IPS-15b (cell line): ENCODE measurements around the gene RAB1B.
"Not testable (repeated sequence)": the region's sequence is repeated elsewhere in the genome, so short reads cannot be mapped to it uniquely, and the experiment has no call there.

Experiments
- H3K27me3 ChIP-seq: one replicate; pipeline ENCODE4 v1.6.1; 2013; ENCODE audit warnings: low read length; ENCODE audit not compliant: control insufficient read depth, insufficient read depth
- H3K36me3 ChIP-seq: one replicate; pipeline ENCODE4 v1.6.1; 2013; ENCODE audit warnings: low read length; ENCODE audit not compliant: control insufficient read depth, insufficient read depth
- H3K4me1 ChIP-seq: one replicate; pipeline ENCODE4 v1.6.1; 2013; ENCODE audit warnings: mild to moderate bottlenecking, low read length; ENCODE audit not compliant: control insufficient read depth, insufficient read depth
- H3K4me3 ChIP-seq: one replicate; pipeline ENCODE4 v1.5.1; 2013; ENCODE audit warnings: low read depth, low read length
- H3K9ac ChIP-seq: one replicate; pipeline ENCODE4 v1.6.1; 2013; ENCODE audit warnings: low read depth, mild to moderate bottlenecking, low read length
- H3K9me3 ChIP-seq: one replicate; pipeline ENCODE4 v1.6.1; 2013; ENCODE audit warnings: mild to moderate bottlenecking, low read length; ENCODE audit not compliant: control insufficient read depth, insufficient read depth

RAB1B gene

DNA sequence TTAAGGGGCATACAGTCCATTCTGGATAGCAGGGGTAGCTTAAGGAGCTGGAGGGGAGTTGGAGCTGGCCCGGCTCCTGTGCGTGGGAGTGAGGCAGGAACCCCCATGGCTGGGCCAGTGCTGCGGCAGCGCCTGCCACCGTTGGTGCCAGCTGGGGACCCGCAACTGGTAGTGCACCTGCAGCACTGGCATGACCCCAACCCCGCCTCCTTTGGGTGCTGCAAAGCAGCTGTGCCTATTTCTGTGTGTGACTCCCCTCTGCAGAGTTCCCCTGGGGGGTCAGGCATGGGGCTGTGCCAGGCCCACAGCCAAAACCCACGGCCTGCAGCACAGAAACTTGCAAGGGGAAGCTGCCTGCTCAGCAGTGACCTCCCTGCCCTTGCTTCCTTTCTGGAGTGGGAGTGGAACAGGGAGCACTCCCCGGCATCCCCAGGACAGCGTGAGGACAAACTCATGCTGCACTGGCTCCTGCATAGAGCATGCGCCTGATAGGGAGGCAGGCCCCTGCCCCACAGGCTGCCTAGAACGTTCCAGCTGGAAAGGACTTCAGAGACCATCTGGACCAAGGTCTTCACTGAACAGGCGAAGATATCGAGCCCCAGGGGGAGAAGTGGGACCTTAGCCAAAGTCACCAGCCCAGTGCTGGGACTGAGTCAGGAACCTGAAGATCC, 26.2 kb upstream of the RAB1B start:
- no peaks in the 10 kb centered on the region for H3K4me1 ChIP-seq

DNA sequence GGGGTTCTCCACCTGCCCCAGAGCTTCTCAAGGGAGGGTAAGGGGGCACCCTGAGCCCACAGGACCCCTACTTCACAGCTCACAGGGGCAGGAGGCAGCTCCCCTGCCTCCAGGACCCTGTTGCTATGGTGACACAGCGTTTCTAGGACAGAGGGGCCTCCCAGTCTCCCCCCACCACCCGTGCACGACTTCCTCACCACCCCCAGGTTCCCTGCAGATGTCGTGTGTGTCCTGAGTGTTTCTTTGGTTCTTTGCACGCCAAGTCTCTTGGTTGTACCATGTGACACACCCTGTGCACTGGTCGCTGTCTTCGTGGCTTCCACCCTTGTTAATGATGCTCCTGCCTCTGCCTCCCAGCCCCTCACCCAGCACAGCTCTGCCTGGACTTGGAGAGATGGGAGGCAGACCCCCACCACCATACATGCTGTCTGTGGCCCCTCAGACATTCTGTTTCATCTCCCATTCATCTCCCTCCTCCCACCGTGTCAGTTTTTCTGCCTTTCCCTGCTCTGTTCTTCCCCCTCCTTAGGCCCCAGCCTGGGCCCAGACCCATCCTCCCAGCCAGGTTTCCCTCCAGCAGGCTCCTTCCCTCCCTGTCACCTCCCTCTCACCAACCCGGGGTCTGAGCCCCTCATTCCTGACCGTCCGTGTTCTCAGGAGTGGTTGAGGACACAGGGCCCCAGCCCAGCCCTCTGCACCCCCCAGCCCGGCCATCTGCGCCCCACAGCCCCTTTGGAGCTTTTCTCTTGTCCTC, 24.5 kb upstream of the RAB1B start:
- Histone ChIP-seq H3K9ac (no peak overlapping the region), H3K4me3 (no peak overlapping the region), H3K27me3 (no peaks in the 10 kb centered on the region), H3K36me3 (peaks cover 8% of the 10 kb centered on the region), H3K9me3 (no peaks in the 10 kb centered on the region), H3K4me1 (no peaks in the 10 kb centered on the region)

More for the DNA sequence above, 26.2 kb upstream of the RAB1B start:
- Histone ChIP-seq H3K4me3 (no peak overlapping the region), H3K27me3 (no peaks in the 10 kb centered on the region), H3K36me3 (peaks cover 8% of the 10 kb centered on the region), H3K9me3 (no peaks in the 10 kb centered on the region), H3K9ac (no peak overlapping the region)

DNA sequence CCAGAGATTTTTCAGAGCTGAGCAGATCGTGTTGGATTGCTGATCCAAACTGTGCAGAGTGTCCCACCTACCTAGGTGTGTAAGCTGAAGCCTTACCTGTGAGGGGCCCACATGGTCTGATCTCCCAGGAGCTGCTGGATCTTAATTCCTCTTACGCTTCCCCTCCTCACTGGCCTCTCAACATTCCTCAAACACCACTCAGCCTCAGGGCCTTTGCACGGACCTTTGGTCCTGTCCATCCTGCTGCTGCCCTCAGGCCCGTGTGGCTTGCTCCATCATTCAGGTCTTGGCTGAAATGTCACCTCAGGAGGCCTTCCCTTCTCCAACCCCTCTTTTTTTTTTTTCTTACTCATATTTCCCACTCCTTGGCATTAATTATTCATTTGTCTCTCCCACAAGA, 21.1 kb upstream of the RAB1B start:
- Histone ChIP-seq H3K27me3 (no peaks in the 10 kb centered on the region), H3K36me3 (no peaks in the 10 kb centered on the region), H3K9ac (no peak overlapping the region), H3K9me3 (no peaks in the 10 kb centered on the region), H3K4me3 (no peak overlapping the region), H3K4me1 (no peaks in the 10 kb centered on the region)

DNA sequence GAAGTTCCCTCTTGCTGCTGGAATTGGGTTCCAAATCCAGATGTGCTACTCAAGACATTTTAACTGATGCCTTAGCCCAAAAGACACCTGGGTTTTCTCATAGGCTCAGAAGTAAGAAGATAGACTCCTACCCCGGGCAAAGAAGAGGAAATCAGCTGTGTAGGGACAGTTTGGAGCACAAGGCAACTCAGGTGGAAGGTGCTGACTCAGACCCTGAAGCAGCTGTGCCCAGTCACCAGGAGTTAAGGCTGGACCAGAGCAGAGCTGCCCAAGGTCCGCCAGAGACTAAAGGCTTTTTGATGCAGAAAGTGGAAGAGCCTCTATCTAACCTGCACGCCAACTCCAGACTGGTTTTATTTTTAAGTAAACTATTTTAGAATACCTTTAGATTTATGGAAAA, 20.6 kb upstream of the RAB1B start:
- H3K9me3 ChIP-seq = no peaks in the 10 kb centered on the region
- H3K4me1 ChIP-seq = no peaks in the 10 kb centered on the region
- no peak overlapping the region for H3K4me3 ChIP-seq
- H3K36me3 ChIP-seq = no peaks in the 10 kb centered on the region
- no peaks in the 10 kb centered on the region for H3K27me3 ChIP-seq
- no peak overlapping the region for H3K9ac ChIP-seq

DNA sequence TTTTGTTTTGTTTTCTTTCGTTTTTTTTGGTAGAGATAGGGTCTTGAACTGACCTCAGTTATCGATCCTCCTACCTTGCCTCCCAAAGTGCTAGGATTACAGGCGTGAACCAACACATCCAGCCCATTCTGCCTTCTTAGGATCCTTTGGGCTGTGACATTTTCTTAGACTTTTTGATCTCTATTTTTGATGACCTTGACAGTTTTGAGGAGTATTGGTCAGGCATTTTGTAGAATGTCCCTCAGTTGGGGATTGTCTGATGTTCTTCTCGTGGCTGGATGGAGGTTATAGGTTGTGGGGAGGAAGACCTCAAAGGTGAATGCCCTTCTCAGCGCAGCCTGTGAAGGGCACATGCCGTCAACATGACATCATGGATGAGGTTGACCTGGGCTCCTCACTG, 19.5 kb upstream of the RAB1B start:
- Histone ChIP-seq H3K9me3 (no peaks in the 10 kb centered on the region), H3K36me3 (no peaks in the 10 kb centered on the region), H3K4me3 (no peak overlapping the region), H3K4me1 (no peaks in the 10 kb centered on the region), H3K9ac (no peak overlapping the region), H3K27me3 (no peaks in the 10 kb centered on the region)

DNA sequence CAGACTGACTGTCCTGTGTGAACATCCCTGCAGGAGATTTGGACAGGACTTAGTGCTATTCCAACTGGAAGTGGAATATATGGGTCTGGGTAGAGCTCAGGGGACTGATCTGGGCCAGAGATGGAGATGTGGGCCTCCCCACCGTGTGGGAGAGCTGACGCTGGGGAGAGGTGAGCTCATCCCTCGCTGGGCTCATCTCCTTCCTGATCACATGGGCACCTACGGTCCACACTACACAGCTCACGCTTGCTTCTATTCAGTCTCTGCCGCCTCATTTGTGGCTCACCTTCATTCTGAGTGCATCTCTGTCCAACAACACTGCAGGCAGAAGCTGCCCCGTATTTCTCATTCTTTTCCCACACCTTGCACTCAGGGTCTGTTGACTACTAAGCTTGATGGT, 16.6 kb upstream of the RAB1B start:
- Histone ChIP-seq H3K9me3 (no peaks in the 10 kb centered on the region), H3K36me3 (no peaks in the 10 kb centered on the region), H3K4me1 (peaks cover 3% of the 10 kb centered on the region), H3K27me3 (no peaks in the 10 kb centered on the region), H3K4me3 (no peak overlapping the region), H3K9ac (no peak overlapping the region)

DNA sequence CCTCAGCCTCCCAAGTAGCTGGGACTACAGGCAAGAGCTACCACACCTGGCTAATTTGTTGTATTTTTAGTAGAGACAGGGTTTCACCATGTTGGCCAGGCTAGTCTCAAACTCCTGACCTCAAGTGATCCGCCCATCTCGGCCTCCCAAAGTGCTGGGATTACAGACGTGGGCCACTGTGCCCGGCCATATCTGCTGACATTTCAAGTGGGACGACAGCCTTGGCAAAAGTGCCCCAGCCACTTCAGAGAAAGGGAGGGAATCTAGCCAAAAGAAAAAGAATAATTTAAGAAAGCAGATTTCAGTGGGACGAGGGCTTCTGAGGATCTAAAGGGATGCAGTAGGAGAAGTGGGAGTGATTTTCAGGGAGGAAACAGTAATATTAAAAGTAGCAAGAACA, 15.4 kb upstream of the RAB1B start:
- not testable (repeated sequence) for H3K9ac ChIP-seq, H3K36me3 ChIP-seq, H3K27me3 ChIP-seq, H3K4me3 ChIP-seq, H3K4me1 ChIP-seq, H3K9me3 ChIP-seq

DNA sequence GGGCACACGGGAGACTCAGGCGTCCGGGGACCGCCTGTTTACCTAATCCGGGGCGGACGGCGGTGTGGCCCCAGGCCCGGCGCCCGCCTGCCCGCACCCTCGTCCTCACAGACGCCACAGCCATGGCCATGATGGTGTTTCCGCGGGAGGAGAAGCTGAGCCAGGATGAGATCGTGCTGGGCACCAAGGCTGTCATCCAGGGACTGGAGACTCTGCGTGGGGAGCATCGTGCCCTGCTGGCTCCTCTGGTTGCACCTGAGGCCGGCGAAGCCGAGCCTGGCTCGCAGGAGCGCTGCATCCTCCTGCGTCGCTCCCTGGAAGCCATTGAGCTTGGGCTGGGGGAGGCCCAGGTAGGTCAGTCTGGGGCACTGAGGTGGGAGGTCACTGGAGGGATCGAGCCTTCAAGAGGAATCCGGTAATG, 10.0 kb upstream of the RAB1B start:
- Histone ChIP-seq H3K4me3 (peak overlapping the region; percentile 93), H3K9ac (peak overlapping the region; percentile 90), H3K36me3 (peaks cover 21% of the 10 kb centered on the region), H3K4me1 (peaks cover 6% of the 10 kb centered on the region), H3K27me3 (no peaks in the 10 kb centered on the region), H3K9me3 (no peaks in the 10 kb centered on the region)

DNA sequence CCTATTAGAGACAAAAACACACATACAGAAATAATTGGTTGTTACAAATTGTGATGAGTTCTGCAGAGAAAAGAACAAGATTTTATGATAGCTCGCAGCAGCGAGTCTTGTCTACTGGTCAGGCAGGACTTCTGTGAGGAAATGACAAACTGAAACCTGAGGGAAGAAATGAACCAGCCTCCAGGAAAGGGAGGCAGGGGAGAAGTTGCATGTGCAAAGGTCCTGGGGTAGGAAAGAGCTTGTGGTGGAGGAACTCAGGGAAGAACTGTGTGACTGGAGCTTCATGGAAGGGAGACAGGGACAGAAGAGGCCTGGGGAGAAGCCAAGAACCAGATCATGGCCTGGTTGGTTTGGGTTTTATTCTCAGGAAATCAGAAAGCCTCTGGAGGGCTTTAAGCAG, 9.2 kb upstream of the RAB1B start:
- Histone ChIP-seq H3K9me3 (no peaks in the 10 kb centered on the region), H3K9ac (no peak overlapping the region), H3K4me3 (no peak overlapping the region), H3K4me1 (peaks cover 6% of the 10 kb centered on the region), H3K27me3 (no peaks in the 10 kb centered on the region), H3K36me3 (peaks cover 21% of the 10 kb centered on the region)

DNA sequence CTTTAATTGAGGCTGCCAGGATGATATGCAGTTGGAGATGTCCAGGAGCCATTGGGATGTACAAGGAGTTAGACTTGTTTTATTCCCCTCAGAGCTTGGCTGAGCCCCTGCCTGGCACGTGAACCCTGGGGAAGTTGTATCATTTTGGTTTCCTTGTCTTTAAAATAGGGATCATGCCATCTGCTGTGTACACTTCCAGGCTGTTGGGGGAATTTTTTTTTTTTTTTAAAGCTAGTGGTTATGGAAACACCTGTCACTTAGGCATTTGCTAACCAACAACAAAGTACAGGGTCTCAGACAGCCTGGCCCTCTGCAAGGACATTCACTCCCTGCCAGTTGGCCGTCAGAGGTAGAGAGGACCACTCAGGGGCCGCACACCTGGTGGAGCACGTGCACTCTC, 8.5 kb upstream of the RAB1B start:
- H3K4me1 ChIP-seq = peaks cover 6% of the 10 kb centered on the region
- no peaks in the 10 kb centered on the region for H3K9me3 ChIP-seq
- H3K4me3 ChIP-seq = no peak overlapping the region
- H3K9ac ChIP-seq = no peak overlapping the region
- H3K36me3 ChIP-seq = peaks cover 23% of the 10 kb centered on the region
- no peaks in the 10 kb centered on the region for H3K27me3 ChIP-seq

DNA sequence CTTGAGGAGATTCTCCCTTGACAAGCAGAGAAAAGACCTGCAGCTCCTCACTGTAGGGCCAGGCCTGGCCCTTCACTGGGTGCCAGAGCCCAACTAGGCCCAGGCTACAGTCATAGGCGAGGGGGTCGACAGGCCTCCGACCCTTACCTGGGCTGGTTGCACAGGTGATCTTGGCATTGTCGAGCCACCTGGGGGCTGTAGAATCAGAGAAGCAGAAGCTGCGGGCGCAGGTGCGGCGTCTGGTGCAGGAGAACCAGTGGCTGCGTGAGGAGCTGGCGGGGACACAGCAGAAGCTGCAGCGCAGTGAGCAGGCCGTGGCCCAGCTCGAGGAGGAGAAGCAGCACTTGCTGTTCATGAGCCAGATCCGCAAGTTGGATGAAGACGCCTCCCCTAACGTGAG, 6.9 kb upstream of the RAB1B start:
- H3K4me1 ChIP-seq = peaks cover 5% of the 10 kb centered on the region
- no peak overlapping the region for H3K9ac ChIP-seq
- H3K27me3 ChIP-seq = no peaks in the 10 kb centered on the region
- no peak overlapping the region for H3K4me3 ChIP-seq
- H3K9me3 ChIP-seq = no peaks in the 10 kb centered on the region
- peaks cover 33% of the 10 kb centered on the region for H3K36me3 ChIP-seq

DNA sequence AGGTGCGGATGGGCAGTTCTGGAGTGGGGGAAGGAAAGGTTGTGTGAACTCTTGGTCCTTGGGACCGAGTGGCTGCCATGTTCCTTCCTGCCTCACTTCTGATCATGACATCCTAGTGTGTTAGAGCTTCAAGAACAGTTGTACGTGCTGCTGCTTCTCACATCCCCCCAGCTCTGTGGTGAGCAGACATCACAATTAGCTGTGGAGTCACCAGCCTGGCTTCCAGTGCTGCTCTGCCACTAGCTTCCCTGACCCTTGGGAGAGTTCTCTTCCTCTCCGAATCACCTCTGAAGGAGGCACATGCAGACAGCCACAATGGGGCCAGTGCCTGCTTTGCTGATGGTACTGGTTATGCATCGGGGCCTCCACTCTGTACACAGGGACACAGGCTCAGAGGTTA, 6.2 kb upstream of the RAB1B start:
- no peak overlapping the region for H3K9ac ChIP-seq
- H3K4me3 ChIP-seq = no peak overlapping the region
- H3K36me3 ChIP-seq = peaks cover 37% of the 10 kb centered on the region
- H3K27me3 ChIP-seq = no peaks in the 10 kb centered on the region
- H3K9me3 ChIP-seq = no peaks in the 10 kb centered on the region
- H3K4me1 ChIP-seq = peaks cover 3% of the 10 kb centered on the region
